K562 (cell line): Measurements from ENCODE around the gene TMEM69. TPM values are rescaled to one million over a fixed set of nuclear protein-coding genes. Genes with fewer than 3 reads are reported as not detected.

ENCODE experiments used
- ATAC-seq: fragments of 200-7000 bp; cut with Tn5 transposase; 3 replicates; pipeline ENCODE4 v1.9.1; 2020; ENCODE audit warnings: moderate library complexity
- BruUV-seq: library from RNA; stranded (reverse); fragments of 400-500 nt; replicated peaks from 2 replicates; lab custom pipeline; 2021; lab: Mats Ljungman, UMichigan
- CTCF ChIA-PET: fragments of 300-600 bp; formaldehyde crosslinking; extraction: SDS; loops from one replicate; lab custom pipeline; 2021; ENCODE audit warnings: low intra/inter-chr PET ratio; lab: Yijun Ruan, JAX
- POLR2A ChIA-PET: fragments of 300-600, 350-650 bp; sonication (Branson Sonifier 250); formaldehyde crosslinking; extraction: SDS; loops from one replicate; lab custom pipeline; 2021; ENCODE audit warnings: antibody characterized with exemption, inconsistent platforms; lab: Yijun Ruan, JAX
- DNase-seq, 4 experiments: peaks; one replicate each; pipeline versions ENCODE4 v3.0.0 to v3.0.0-alpha.2; 2011 to 2018; ENCODE audit warnings: low spot score in 3 of 4, mixed read lengths in 3 of 4; ENCODE audit errors: extremely low read depth in 1 of 4
- FAIRE-seq: peaks from 2 replicates; lab custom pipeline; 2011; peaks lifted over from hg19 to GRCh38; lab: Jason Lieb, UNC
- H2AFZ ChIP-seq: 2 replicates; pipeline ENCODE4 v1.6.0; 2011; ENCODE audit warnings: low read depth, low read length, control low read depth, inconsistent platforms
- H3K27ac ChIP-seq: fragments of 200-600 bp; 3 replicates; pipeline ENCODE4 v1.8.0; 2011; ENCODE audit warnings: low read depth, mild to moderate bottlenecking, control low read depth, inconsistent platforms, low read length, moderate library complexity, mixed read lengths; ENCODE audit errors: extremely low read depth
- H3K27me3 ChIP-seq, 2 experiments: fragments of 300-600 bp in 1 of 2; 2 replicates in 1 of 2; 3 replicates in 1 of 2; pipeline versions ENCODE4 v1.6.0 to v1.8.0; 2011; ENCODE audit warnings: inconsistent platforms in 2 of 2, low read length in 2 of 2, mild to moderate bottlenecking in 1 of 2, mixed read lengths in 1 of 2, moderate library complexity in 1 of 2; ENCODE audit not compliant: control insufficient read depth in 2 of 2, insufficient read depth in 2 of 2
- H3K36me3 ChIP-seq: fragments of 300-600 bp; 3 replicates; pipeline ENCODE4 v1.8.0; 2011; ENCODE audit warnings: mild to moderate bottlenecking, low read length, inconsistent platforms; ENCODE audit not compliant: control insufficient read depth, insufficient read depth
- H3K4me1 ChIP-seq, 2 experiments: fragments of 200-600 bp in 1 of 2; replicated peaks in 1 of 2; 2 replicates in 1 of 2; 3 replicates in 1 of 2; pipeline versions ENCODE4 v1.5.1 to v1.8.0; 2011; ENCODE audit warnings: inconsistent platforms in 2 of 2, low read length in 2 of 2, mild to moderate bottlenecking in 1 of 2, mixed read lengths in 1 of 2, moderate library complexity in 1 of 2; ENCODE audit not compliant: control insufficient read depth in 2 of 2, insufficient read depth in 2 of 2
- H3K4me2 ChIP-seq: 2 replicates; pipeline ENCODE4 v1.6.1; 2011; ENCODE audit warnings: low read length, control low read depth, inconsistent platforms, mixed read lengths; ENCODE audit not compliant: insufficient read depth
- H3K4me3 ChIP-seq: fragments of 200-600 bp; sonication (generic), shearing (Covaris generic); 2 replicates; pipeline ENCODE4 v1.5.1; 2016; ENCODE audit warnings: control low read depth, inconsistent platforms
- H3K79me2 ChIP-seq: fragments of 200-600 bp; 3 replicates; pipeline ENCODE4 v1.8.0; 2011; ENCODE audit warnings: low read length, inconsistent platforms; ENCODE audit not compliant: control insufficient read depth, insufficient read depth
- H3K9ac ChIP-seq, 2 experiments: 2 replicates each; pipeline versions ENCODE4 v1.6.0 to v1.6.1; 2011; ENCODE audit warnings: low read depth in 2 of 2, low read length in 2 of 2, control low read depth in 1 of 2, inconsistent platforms in 1 of 2, mild to moderate bottlenecking in 1 of 2, mixed read lengths in 1 of 2; ENCODE audit not compliant: insufficient read depth in 1 of 2
- H3K9me1 ChIP-seq: one replicate; pipeline ENCODE4 v1.6.0; 2011; ENCODE audit warnings: inconsistent platforms, mild to moderate bottlenecking, low read length, moderate library complexity; ENCODE audit not compliant: control insufficient read depth, insufficient read depth
- H3K9me3 ChIP-seq: replicated peaks from 2 replicates; pipeline ENCODE4 v1.5.1; 2011; ENCODE audit warnings: low read depth, low read length, inconsistent platforms; ENCODE audit not compliant: control insufficient read depth, insufficient read depth
- H4K20me1 ChIP-seq: replicated peaks from 2 replicates; pipeline ENCODE4 v1.6.1; 2011; ENCODE audit warnings: low read length, inconsistent platforms, mixed read lengths; ENCODE audit not compliant: control insufficient read depth, insufficient read depth
- NCOA4 ChIP-seq: fragments of 450-650 bp; IDR thresholded peaks from 2 replicates; pipeline ENCODE4 v1.6.1; 2018; ENCODE audit warnings: mild to moderate bottlenecking; ENCODE audit not compliant: partially characterized antibody
- ZBTB34 ChIP-seq: fragments of 250-450 bp; sonication (Bioruptor Pico); IDR thresholded peaks from 2 replicates; pipeline ENCODE4 v1.8.0; 2021; ENCODE audit warnings: mild to moderate bottlenecking, moderate library complexity
- ZNF165 ChIP-seq: fragments of 250-450 bp; sonication (Bioruptor Pico); IDR thresholded peaks from 2 replicates; pipeline ENCODE4 v1.4.0; 2020; ENCODE audit warnings: borderline replicate concordance
- WGBS: fragments of 100-300 bp; shearing (Covaris generic); methylation state at CpG from one replicate; pipeline ENCODE4 v1.1.6; 2016; ENCODE audit warnings: low coverage, mixed read lengths; ENCODE audit not compliant: insufficient coverage; ENCODE audit errors: missing lambda C conversion rate; 5-methylcytosine and 5-hydroxymethylcytosine counted together
- in situ Hi-C: fragments of 300-500 bp; cut with MboI; formaldehyde crosslinking; loops from 4 replicates; pipeline ENCODE4 v1.15.0; 2018; ENCODE audit warnings: inconsistent platforms, mixed read lengths
- intact Hi-C: fragments of 100-400 bp; cut with micrococcal nuclease; formaldehyde crosslinking; loops from 2 replicates; pipeline ENCODE4 v1.14.2; 2022
- polyA plus RNA-seq, 8 experiments: library from polyadenylated mRNA; depleted of rRNA in 4 of 8; stranded (reverse) in 5 of 8; unstranded in 3 of 8; fragments of >200 nt; fragmentation: Nextera tagmentation in 2 of 8; fragmentation: Illumina TruSeq in 1 of 8; extraction: Ambion mirVana in 2 of 8; extraction: Trizol in 1 of 8; gene quantifications; 2 replicates each; pipeline versions ENCODE4 v1.2.1 to v1.2.3, GENCODE V29; 2011 to 2014; ENCODE audit warnings: inconsistent platforms in 1 of 8, missing spikeins in 1 of 8
- total RNA-seq, 7 experiments: library from RNA; depleted of rRNA in 6 of 7; stranded (reverse); fragments of >200 nt in 6 of 7; fragmentation: Illumina TruSeq in 2 of 7; extraction: Trizol in 2 of 7; gene quantifications; 2 replicates each; pipeline versions ENCODE4 v1.2.1 to v1.2.3, GENCODE V29; 2011 to 2021; ENCODE audit warnings: low replicate concordance in 1 of 7
- TF ChIP-seq, protein P1 (sequence below): fragments of 250-450 bp; sonication (Bioruptor Pico); IDR thresholded peaks from 2 replicates; pipeline ENCODE4 v1.4.0; 2020; ENCODE audit warnings: mild to moderate bottlenecking, moderate library complexity, borderline replicate concordance
- TF ChIP-seq, protein P2 (sequence below): fragments of 250-450 bp; sonication (Bioruptor Pico); IDR thresholded peaks from 2 replicates; pipeline ENCODE4 v1.5.0; 2021; ENCODE audit warnings: mild to moderate bottlenecking, borderline replicate concordance
- TF ChIP-seq, protein P3 (sequence below): fragments of 450-650 bp; IDR thresholded peaks from 2 replicates; pipeline ENCODE4 v1.6.1; 2017; ENCODE audit warnings: antibody characterized with exemption, mild to moderate bottlenecking

Gene TMEM69
- total and polyA plus RNA-seq, 9 of the 15 experiments (the other 6 are each of a cell fraction or from before 2014, with no cell fraction given): 47.3 to 248 (median 103) TPM

DNA sequence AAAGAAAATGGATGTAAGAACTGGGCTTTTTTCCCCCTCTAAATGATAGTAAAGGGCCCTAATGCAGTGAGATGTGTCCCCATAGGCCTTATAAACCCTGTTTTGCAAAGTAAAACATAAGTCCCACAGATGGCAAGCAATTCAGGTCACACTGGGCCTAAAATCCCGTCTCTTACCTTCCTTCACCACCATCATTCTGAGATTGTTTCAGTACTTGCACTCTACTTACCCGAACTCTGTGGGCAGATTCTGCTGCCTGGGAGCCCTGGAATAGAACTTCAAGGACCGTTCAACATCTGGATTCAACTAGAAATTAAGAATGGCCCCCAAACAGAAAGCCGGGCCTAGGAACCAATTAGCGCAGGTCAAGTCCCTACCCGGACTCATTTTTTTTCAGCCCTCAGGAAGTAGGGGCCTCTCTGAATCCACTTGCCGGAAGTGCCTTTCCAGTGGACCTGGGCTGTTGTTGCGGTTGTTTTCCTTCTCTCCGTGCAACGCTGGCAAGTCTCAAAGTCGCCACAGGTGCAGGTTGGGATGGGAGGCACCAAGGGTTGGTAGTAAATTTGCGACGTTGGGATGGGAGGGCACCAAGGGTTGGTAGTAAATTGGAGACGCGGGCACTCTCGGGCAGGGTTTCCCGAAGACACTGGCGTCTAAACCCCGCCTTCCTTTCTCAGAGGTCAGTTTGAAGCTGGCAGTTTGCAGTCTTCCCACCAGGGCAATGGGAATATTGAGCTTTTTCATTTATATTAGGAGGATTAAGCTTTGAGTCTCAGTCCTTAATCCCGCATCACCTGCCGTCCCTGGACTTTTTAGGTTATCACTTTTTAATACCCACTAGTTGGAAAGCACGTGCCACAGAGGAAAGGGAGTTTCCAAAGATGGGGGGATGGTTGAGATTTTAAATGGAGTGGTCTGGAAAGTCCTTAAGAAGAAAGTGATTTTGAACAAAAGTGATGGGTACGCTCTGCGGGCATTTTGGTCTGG, at the start of gene TMEM69 (continued):
- no peak for TF ChIP-seq ZBTB34
- no peak for TF ChIP-seq NCOA4
- TF ChIP-seq, protein P1, sequence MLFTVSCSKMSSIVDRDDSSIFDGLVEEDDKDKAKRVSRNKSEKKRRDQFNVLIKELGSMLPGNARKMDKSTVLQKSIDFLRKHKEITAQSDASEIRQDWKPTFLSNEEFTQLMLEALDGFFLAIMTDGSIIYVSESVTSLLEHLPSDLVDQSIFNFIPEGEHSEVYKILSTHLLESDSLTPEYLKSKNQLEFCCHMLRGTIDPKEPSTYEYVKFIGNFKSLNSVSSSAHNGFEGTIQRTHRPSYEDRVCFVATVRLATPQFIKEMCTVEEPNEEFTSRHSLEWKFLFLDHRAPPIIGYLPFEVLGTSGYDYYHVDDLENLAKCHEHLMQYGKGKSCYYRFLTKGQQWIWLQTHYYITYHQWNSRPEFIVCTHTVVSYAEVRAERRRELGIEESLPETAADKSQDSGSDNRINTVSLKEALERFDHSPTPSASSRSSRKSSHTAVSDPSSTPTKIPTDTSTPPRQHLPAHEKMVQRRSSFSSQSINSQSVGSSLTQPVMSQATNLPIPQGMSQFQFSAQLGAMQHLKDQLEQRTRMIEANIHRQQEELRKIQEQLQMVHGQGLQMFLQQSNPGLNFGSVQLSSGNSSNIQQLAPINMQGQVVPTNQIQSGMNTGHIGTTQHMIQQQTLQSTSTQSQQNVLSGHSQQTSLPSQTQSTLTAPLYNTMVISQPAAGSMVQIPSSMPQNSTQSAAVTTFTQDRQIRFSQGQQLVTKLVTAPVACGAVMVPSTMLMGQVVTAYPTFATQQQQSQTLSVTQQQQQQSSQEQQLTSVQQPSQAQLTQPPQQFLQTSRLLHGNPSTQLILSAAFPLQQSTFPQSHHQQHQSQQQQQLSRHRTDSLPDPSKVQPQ (CRISPR knock-in tag): no peak

- 100% methylated on average over 1 of the region's 1 CpG for WGBS
- no peaks in the 10 kb centered on the region for H3K9me1 ChIP-seq
- no peaks in the 10 kb centered on the region for H3K4me1 ChIP-seq
- in situ Hi-C loops (loop anchor here (25.0 kb wide), 1 partner anchor 547 kb away; the partner anchor contains the start of genes P3R3URF, POMGNT1 and TSPAN1), intact Hi-C loops (no loop called here)
- H4K20me1 ChIP-seq: no peaks in the 10 kb centered on the region
- no peak overlapping the region for H3K27ac ChIP-seq
- ChIA-PET CTCF (no interaction called here), POLR2A (interaction anchor here (0.6 kb wide), 1 partner anchor 249 kb away, joined by 3 read pairs; no protein-coding TSS in a partner anchor)
- no peak overlapping the region for H3K4me3 ChIP-seq
- H3K9ac ChIP-seq: no peak overlapping the region
- no peaks in the 10 kb centered on the region for H3K9me3 ChIP-seq
- no TSS peak for BruUV-seq
- no peak for DNase-seq
- H2AFZ ChIP-seq: no peak overlapping the region
- peaks cover 90% of the 10 kb centered on the region for H3K36me3 ChIP-seq
- H3K79me2 ChIP-seq: no peaks in the 10 kb centered on the region; the same call in 2 of the 3 replicates
- no peak for FAIRE-seq
- no peak for ATAC-seq
- H3K27me3 ChIP-seq: no peaks in the 10 kb centered on the region
- H3K4me2 ChIP-seq: no peak overlapping the region
- no peak for TF ChIP-seq ZNF165
- TF ChIP-seq, protein P2, sequence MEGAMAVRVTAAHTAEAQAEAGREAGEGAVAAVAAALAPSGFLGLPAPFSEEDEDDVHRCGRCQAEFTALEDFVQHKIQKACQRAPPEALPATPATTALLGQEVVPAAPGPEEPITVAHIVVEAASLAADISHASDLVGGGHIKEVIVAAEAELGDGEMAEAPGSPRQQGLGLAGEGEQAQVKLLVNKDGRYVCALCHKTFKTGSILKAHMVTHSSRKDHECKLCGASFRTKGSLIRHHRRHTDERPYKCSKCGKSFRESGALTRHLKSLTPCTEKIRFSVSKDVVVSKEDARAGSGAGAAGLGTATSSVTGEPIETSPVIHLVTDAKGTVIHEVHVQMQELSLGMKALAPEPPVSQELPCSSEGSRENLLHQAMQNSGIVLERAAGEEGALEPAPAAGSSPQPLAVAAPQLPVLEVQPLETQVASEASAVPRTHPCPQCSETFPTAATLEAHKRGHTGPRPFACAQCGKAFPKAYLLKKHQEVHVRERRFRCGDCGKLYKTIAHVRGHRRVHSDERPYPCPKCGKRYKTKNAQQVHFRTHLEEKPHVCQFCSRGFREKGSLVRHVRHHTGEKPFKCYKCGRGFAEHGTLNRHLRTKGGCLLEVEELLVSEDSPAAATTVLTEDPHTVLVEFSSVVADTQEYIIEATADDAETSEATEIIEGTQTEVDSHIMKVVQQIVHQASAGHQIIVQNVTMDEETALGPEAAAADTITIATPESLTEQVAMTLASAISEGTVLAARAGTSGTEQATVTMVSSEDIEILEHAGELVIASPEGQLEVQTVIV (CRISPR knock-in tag): no peak
- TF ChIP-seq, protein P3, sequence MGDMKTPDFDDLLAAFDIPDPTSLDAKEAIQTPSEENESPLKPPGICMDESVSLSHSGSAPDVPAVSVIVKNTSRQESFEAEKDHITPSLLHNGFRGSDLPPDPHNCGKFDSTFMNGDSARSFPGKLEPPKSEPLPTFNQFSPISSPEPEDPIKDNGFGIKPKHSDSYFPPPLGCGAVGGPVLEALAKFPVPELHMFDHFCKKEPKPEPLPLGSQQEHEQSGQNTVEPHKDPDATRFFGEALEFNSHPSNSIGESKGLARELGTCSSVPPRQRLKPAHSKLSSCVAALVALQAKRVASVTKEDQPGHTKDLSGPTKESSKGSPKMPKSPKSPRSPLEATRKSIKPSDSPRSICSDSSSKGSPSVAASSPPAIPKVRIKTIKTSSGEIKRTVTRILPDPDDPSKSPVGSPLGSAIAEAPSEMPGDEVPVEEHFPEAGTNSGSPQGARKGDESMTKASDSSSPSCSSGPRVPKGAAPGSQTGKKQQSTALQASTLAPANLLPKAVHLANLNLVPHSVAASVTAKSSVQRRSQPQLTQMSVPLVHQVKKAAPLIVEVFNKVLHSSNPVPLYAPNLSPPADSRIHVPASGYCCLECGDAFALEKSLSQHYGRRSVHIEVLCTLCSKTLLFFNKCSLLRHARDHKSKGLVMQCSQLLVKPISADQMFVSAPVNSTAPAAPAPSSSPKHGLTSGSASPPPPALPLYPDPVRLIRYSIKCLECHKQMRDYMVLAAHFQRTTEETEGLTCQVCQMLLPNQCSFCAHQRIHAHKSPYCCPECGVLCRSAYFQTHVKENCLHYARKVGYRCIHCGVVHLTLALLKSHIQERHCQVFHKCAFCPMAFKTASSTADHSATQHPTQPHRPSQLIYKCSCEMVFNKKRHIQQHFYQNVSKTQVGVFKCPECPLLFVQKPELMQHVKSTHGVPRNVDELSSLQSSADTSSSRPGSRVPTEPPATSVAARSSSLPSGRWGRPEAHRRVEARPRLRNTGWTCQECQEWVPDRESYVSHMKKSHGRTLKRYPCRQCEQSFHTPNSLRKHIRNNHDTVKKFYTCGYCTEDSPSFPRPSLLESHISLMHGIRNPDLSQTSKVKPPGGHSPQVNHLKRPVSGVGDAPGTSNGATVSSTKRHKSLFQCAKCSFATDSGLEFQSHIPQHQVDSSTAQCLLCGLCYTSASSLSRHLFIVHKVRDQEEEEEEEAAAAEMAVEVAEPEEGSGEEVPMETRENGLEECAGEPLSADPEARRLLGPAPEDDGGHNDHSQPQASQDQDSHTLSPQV: no peak
These were observed 47.7 kb upstream of the TMEM69 start for GRCh38 chr1:45640293-45640692.
